Nucleus accumbens (tissue), 56 donors: ENCODE data around the gene KIF2C.
"Not testable (repeated sequence)": the region's sequence is repeated elsewhere in the genome, so short reads cannot be mapped to it uniquely, and the experiment has no call there.

Source experiments
- DNase-seq, 56 donors: peaks; one replicate each; lab custom pipeline; 2025; lab: John Stamatoyannopoulos, UW

The KIF2C gene

GRCh38 chr1:44766421-44766820 is 26.8 kb downstream of the KIF2C start:
- not testable (repeated sequence) for DNase-seq

DNA sequence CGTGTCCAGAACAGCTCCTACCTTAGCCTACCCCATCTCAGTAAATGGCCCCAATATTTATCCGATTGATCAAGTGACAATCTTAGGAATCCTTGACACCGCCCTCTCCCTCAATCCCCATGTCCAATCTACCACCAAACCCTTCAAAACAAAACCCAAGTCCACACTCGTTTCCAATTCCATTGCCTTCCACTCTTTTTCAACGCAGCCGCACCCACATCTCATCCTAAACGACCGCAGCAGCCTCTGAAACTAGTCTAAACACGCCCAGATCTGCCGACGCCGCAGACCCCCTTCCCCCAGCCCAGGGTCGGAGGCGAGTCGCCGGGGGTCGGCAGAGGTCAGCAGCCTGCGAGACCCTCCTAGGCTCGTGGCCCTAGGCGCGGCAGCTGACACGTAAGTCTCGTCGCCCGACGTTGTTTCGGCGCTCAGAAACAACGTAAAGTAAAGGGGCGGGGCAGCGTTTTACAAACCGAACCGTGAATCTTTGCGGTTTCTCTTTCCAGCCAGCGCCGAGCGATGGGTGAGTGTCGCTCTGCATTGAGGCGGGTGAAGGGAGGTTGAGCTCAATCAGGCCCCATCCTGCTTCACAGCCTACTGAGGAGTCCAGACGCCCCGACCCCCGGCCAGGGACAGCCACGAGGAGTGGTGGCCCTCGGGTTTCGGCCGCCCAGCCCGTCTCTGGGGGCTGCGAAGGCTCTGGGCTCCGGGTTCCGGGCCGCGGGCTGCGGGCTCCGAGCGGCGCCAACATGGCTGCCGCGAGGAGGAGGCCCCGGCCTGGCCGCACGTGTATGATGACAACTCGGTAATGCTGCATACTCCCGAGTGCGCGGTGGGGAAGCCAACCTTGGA is 35.7 kb downstream of the KIF2C start, which contains the start of gene RPS8:
Gene RPS8, plus strand, starts transcription at position 463 of the 852 bp plus-strand sequence. Its CDS starts 57 bp downstream, at position 520.
- DNase-seq, result peak in 55 of 56 donors; percentile 53 to 96 (median 86)

DNA sequence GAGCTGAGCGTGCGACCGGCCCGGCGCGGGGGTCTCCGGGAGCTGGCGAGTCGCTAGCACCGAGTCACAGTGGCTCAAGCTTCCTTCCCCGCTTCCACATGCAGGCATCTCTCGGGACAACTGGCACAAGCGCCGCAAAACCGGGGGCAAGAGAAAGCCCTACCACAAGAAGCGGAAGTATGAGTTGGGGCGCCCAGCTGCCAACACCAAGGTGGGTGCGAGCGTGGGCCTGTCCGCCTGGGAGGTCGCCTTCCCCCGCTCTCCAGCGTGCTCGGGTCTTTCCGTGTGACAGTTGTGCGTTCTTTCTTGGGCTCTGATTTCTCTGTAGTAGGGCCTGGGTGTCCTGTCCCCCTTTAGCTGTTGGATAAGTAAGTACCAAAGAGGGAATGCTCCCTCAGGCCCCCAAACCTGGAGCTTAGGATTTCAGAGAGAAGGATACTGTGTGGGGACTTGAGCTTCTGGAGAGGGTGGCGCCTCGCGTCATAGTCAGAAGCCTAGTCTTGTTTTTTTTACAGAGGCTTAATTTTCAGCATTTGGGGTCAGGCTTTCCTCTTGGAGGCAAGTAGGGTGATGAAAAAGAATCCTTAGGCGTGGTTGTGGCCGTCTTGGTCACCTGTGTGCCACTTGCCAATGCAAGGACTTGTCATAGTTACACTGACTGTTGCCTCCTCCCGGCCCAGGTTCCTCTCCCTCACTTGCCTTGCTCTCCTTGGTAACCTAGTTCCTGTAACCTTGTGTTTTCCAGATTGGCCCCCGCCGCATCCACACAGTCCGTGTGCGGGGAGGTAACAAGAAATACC is 36.5 kb downstream of the KIF2C start:
- DNase-seq, result peak in 13 of 56 donors; percentile 27 to 70 (median 60)

- DNase-seq, result no peak
Observed at GRCh38 chr1:44776730-44777068, 37.1 kb downstream of the KIF2C start.

DNA sequence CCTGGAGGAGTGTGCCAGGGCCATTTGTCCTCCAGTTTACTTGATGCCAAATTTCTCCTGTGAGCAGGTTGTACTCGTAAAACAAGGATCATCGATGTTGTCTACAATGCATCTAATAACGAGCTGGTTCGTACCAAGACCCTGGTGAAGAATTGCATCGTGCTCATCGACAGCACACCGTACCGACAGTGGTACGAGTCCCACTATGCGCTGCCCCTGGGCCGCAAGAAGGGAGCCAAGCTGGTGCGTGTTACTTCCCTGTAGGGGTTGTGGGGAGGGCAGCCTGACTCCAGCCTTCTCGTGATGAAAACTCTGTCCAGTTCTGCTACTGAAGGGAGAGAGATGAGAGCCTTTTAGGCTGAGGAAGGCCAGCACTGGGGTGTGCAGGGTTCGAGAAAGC is 37.9 kb downstream of the KIF2C start:
- no peak for DNase-seq

DNA sequence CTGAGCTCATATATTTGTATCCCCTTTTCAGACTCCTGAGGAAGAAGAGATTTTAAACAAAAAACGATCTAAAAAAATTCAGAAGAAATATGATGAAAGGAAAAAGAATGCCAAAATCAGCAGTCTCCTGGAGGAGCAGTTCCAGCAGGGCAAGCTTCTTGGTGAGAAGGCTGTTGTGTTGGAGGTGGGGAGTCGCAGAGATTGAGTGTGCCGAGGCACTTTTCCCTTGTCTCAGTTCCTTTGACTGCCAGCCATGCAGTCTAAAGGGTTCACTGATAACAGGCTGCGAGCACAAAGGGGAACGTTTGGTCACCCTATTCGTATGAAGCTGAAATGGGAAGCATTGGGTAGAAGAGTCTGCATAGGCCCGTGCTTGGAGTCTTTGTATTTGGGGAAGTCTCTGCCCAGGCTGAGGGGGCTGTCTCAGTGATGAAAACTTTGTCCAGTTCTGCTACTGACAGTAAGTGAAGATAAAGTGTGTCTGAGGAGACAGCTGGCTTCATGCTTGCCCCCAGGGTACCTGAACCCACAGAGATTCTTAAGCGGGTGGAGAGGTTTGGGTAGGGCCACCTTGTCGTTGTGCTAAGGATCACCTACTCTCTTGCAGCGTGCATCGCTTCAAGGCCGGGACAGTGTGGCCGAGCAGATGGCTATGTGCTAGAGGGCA is 38.5 kb downstream of the KIF2C start:
- no peak for DNase-seq

DNA sequence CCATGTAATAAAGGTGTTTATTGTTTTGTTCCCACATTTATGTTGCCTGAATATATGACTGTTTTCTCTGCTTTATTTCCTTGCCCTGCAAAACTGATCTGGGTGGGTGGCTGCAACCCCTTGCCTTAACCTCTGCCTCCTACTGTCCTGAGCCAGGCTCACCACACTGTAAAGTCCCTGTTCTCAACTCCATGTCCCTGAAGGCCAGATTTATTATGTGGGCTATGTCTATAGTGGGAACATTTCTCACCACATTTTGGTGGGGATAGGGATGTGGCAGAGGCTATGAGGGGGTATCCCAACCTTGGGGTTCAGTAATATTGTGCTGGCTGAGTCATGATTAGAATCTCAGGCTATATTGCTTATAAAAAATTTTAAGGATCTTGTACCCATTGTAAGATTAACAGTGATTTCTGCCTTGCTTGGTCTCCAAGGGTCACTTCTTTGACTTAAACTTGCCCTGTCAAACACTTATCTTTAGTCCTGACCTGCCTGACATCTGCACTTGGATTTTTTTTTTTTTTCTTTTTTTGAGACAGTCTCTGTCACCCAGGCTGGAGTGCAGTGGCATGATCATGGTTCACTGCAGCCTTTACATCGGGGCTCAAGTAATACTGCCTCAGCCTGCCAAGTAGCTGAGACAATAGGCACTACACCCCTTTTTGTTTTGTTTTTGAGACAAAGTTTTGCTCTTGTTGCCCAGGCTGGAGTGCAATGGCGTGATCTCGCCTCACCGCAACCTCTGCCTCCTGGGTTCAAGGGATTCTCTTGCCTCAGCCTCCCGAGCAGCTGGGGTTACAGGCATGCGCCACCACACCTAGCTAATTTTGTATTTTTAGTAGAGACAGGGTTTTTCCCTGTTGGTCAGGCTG is 39.3 kb downstream of the KIF2C start:
- DNase-seq, result no peak

- DNase-seq, result no peak
Observed at GRCh38 chr1:44780583-44781121, 41.0 kb downstream of the KIF2C start.

- peak in 1 of 56 donors; percentile 28 for DNase-seq
Observed at GRCh38 chr1:44783697-44784093, 44.1 kb downstream of the KIF2C start.

DNA sequence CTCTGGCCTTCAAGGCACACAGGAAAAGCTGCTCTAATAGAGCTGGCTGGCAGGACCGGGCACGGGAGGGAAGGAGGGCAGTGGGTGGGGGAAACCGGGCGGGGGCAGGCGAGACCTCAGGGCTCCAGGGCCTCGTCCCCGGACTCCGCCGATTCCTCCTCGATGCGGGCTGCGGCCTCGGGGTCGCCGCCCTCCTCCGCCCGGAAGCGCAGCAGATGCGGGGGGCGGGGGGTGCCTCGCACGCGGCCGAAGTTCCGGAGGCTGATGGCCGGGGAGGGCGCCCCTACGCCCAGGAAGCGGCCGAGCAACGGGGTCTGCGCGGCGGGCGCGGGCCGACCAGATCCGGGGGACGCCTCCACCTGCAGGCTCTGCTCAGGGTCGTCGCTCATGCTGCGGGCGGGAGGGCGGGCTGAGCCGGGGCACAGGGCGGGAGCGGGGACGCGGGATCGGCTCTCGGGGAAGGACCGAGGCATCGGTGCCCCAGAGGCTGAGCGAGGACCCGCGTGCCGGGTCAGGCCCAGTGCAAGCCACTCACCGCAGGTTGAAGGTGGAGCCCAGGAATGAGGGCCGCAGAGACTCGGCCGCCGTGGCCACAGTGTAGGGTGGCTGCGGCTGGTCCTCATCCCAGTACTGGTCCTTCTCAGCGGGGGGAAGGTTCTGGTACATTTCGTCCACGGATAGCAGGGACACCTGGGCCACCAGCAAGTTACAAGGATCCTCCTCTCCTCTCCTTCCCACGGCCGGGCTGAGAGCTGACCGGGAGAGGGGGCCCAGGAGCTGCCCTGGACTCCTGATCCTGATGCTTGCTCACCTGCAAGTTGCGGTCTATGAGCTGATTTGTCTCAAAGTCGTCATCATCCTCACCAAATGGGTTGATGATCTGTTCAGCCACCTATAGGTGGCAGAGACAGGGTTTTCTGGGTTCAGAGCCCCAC is 44.7 kb downstream of the KIF2C start:
- DNase-seq, result peak in 4 of 56 donors; percentile 8 to 47 (median 32)

DNA sequence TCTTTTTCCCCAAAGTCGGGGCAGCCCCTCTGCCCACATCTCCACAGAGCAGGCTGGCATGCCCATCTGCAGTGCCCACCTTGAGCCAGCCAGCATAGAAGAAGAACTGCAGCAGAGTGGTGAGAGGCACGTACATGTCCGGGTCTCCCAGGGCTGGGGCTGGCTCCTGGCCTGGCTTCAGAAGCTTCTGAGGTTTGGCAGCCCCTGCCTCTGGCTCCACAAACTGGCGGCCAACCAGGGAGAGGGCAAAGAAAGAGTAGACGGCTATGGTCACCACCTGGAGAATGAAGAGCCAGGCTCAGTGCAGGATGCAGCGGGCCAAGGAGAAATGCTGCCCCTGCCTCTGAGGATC is 45.4 kb downstream of the KIF2C start:
- DNase-seq, result no peak

GRCh38 chr1:44785501-44786137 is 46.0 kb downstream of the KIF2C start:
- no peak for DNase-seq

GRCh38 chr1:44786138-44786840 is 46.7 kb downstream of the KIF2C start:
- DNase-seq, result peak in 16 of 56 donors; percentile 9 to 60 (median 22)

- DNase-seq, result no peak
Observed at GRCh38 chr1:44786841-44787426, 47.3 kb downstream of the KIF2C start.

GRCh38 chr1:44787506-44787905 is 47.9 kb downstream of the KIF2C start:
- DNase-seq, result no peak

- DNase-seq, result no peak
Observed at GRCh38 chr1:44788120-44788860, 48.7 kb downstream of the KIF2C start, which contains the start of gene BEST4. Gene BEST4, minus strand, starts transcription at chr1:44788170. Its CDS starts 465 bp downstream, at chr1:44787705.
